Skeletal muscle satellite cell (primary cell): ENCODE data around the gene TOGARAM2.

Experiments used
- H3K27me3 ChIP-seq: 2 replicates; pipeline ENCODE4 v1.7.0; 2013; ENCODE audit warnings: low read length; ENCODE audit not compliant: control insufficient read depth, insufficient read depth
- H3K36me3 ChIP-seq: 2 replicates; pipeline ENCODE4 v1.7.0; 2013; ENCODE audit warnings: mild to moderate bottlenecking, control low read depth, low read length; ENCODE audit not compliant: insufficient read depth
- H3K4me1 ChIP-seq: 2 replicates; pipeline ENCODE4 v1.7.0; 2013; ENCODE audit warnings: low read length; ENCODE audit not compliant: control insufficient read depth, insufficient read depth
- H3K4me2 ChIP-seq: 2 replicates; pipeline ENCODE4 v1.7.0; 2013; ENCODE audit warnings: mild to moderate bottlenecking, low read length
- H3K4me3 ChIP-seq: 2 replicates; pipeline ENCODE4 v1.7.0; 2013; ENCODE audit warnings: low read length
- H3K9ac ChIP-seq: 2 replicates; pipeline ENCODE4 v1.7.0; 2013; ENCODE audit warnings: mild to moderate bottlenecking, low read depth, low read length, moderate library complexity
- H3K9me3 ChIP-seq: replicated peaks from 2 replicates; pipeline ENCODE4 v1.7.0; 2013; ENCODE audit warnings: mild to moderate bottlenecking, control low read depth, low read length

TOGARAM2 gene

GRCh38 chr2:28956415-28956826 is 24.7 kb upstream of the TOGARAM2 start:
- Histone ChIP-seq H3K4me3 (peak overlapping the region; percentile 69), H3K9me3 (no peaks in the 10 kb centered on the region), H3K9ac (peak overlapping the region; percentile 42), H3K4me2 (peak overlapping the region; percentile 91), H3K27me3 (no peaks in the 10 kb centered on the region), H3K4me1 (peaks cover 24% of the 10 kb centered on the region), H3K36me3 (no peaks in the 10 kb centered on the region)

- Histone ChIP-seq H3K27me3 (no peaks in the 10 kb centered on the region), H3K4me3 (peak overlapping the region; percentile 69), H3K9ac (peak overlapping the region; percentile 42), H3K4me2 (peak overlapping the region; percentile 91), H3K36me3 (no peaks in the 10 kb centered on the region), H3K9me3 (no peaks in the 10 kb centered on the region), H3K4me1 (peaks cover 19% of the 10 kb centered on the region)
Observed at GRCh38 chr2:28956890-28957289, 24.2 kb upstream of the TOGARAM2 start.

- H3K27me3 ChIP-seq = no peaks in the 10 kb centered on the region
- H3K36me3 ChIP-seq = no peaks in the 10 kb centered on the region
- no peak overlapping the region for H3K9ac ChIP-seq
- no peaks in the 10 kb centered on the region for H3K9me3 ChIP-seq
- H3K4me1 ChIP-seq = peaks cover 17% of the 10 kb centered on the region
- H3K4me3 ChIP-seq = peak overlapping the region; percentile 8
- H3K4me2 ChIP-seq = peak overlapping the region; percentile 55
Observed at GRCh38 chr2:28958689-28959088, 22.4 kb upstream of the TOGARAM2 start.

GRCh38 chr2:28960401-28960800 is 20.7 kb upstream of the TOGARAM2 start:
- no peaks in the 10 kb centered on the region for H3K9me3 ChIP-seq
- H3K36me3 ChIP-seq = no peaks in the 10 kb centered on the region
- peaks cover 17% of the 10 kb centered on the region for H3K4me1 ChIP-seq
- no peak overlapping the region for H3K4me2 ChIP-seq
- no peaks in the 10 kb centered on the region for H3K27me3 ChIP-seq
- H3K4me3 ChIP-seq = no peak overlapping the region
- H3K9ac ChIP-seq = no peak overlapping the region

GRCh38 chr2:28962505-28962904 is 18.6 kb upstream of the TOGARAM2 start:
- H3K4me1 ChIP-seq = peaks cover 12% of the 10 kb centered on the region
- no peaks in the 10 kb centered on the region for H3K36me3 ChIP-seq
- H3K9me3 ChIP-seq = no peaks in the 10 kb centered on the region
- no peak overlapping the region for H3K4me3 ChIP-seq
- no peaks in the 10 kb centered on the region for H3K27me3 ChIP-seq
- no peak overlapping the region for H3K4me2 ChIP-seq
- H3K9ac ChIP-seq = no peak overlapping the region

- H3K9me3 ChIP-seq = no peaks in the 10 kb centered on the region
- H3K4me1 ChIP-seq = no peaks in the 10 kb centered on the region
- no peak overlapping the region for H3K4me3 ChIP-seq
- H3K4me2 ChIP-seq = no peak overlapping the region
- no peaks in the 10 kb centered on the region for H3K36me3 ChIP-seq
- H3K27me3 ChIP-seq = no peaks in the 10 kb centered on the region
- H3K9ac ChIP-seq = no peak overlapping the region
Observed at GRCh38 chr2:28970464-28971160, 10.5 kb upstream of the TOGARAM2 start.

GRCh38 chr2:28972778-28973335 is 8.2 kb upstream of the TOGARAM2 start:
- Histone ChIP-seq H3K4me2 (no peak overlapping the region), H3K4me1 (peaks cover 3% of the 10 kb centered on the region), H3K27me3 (no peaks in the 10 kb centered on the region), H3K9ac (no peak overlapping the region), H3K4me3 (no peak overlapping the region), H3K36me3 (no peaks in the 10 kb centered on the region), H3K9me3 (no peaks in the 10 kb centered on the region)

- Histone ChIP-seq H3K9ac (no peak overlapping the region), H3K4me1 (peaks cover 3% of the 10 kb centered on the region), H3K4me3 (no peak overlapping the region), H3K27me3 (no peaks in the 10 kb centered on the region), H3K4me2 (no peak overlapping the region), H3K9me3 (no peaks in the 10 kb centered on the region), H3K36me3 (no peaks in the 10 kb centered on the region)
Observed at GRCh38 chr2:28974252-28974651, 6.8 kb upstream of the TOGARAM2 start.

GRCh38 chr2:28975671-28976070 is 5.4 kb upstream of the TOGARAM2 start:
- Histone ChIP-seq H3K4me2 (no peak overlapping the region), H3K27me3 (peaks cover 5% of the 10 kb centered on the region), H3K4me3 (no peak overlapping the region), H3K9me3 (no peaks in the 10 kb centered on the region), H3K4me1 (peaks cover 3% of the 10 kb centered on the region), H3K9ac (no peak overlapping the region), H3K36me3 (no peaks in the 10 kb centered on the region)

GRCh38 chr2:28976584-28976983 is 4.5 kb upstream of the TOGARAM2 start:
- Histone ChIP-seq H3K9ac (no peak overlapping the region), H3K9me3 (no peaks in the 10 kb centered on the region), H3K36me3 (no peaks in the 10 kb centered on the region), H3K4me3 (no peak overlapping the region), H3K4me1 (peaks cover 3% of the 10 kb centered on the region), H3K27me3 (peaks cover 5% of the 10 kb centered on the region), H3K4me2 (no peak overlapping the region)

- no peaks in the 10 kb centered on the region for H3K9me3 ChIP-seq
- no peaks in the 10 kb centered on the region for H3K36me3 ChIP-seq
- no peak overlapping the region for H3K4me3 ChIP-seq
- H3K4me1 ChIP-seq = peaks cover 3% of the 10 kb centered on the region
- H3K9ac ChIP-seq = no peak overlapping the region
- H3K27me3 ChIP-seq = peaks cover 5% of the 10 kb centered on the region
- no peak overlapping the region for H3K4me2 ChIP-seq
Observed at GRCh38 chr2:28977176-28977875, 3.8 kb upstream of the TOGARAM2 start.
